ENCODE data around the gene BAIAP2.

The BAIAP2 gene

DNA sequence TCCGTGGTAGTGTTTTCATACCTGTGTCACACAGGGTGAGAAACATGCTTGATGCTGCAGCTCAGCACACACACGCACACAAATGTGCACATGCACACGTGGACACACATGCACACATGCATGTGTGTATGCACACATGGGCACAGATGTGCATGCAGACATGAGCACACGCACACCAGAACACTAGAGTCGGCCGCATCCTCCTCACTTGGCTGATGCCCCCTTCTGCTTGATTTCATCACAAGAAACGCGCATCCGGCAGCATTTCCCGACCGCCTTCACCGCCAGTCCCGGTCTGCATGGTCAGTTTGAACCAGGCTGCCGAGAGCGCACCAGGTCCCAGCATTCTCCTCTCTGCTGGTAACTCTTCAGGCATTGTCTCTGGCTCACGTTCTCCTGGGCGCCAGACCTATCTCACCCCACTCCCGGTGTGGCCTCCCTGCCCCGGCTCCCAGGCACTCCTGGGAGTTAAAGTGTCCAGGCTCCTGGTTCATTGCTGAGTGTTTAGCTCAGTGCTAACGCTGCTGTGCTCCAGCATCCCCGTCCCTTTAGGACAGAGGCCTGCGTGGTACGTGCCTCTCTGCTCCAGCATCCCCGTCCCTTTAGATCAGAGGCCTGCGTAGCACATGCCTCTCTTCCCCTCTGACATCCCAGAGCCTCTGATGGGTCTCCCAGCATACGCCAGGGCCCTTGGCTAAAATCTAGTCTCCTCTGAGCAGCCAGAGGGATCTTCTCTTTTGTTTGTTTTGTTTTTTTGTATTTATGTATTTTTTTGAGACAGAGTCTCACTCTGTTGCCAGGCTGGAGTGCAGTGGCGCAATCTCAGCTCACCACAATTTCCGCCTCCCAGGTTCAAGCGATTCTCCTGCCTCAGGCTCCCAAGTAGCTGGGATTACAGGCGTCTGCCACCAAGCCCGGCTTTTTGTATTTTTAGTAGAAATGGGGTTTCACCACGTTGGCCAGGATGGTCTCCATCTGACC, 16.0 kb downstream of the BAIAP2 start:
- no peak for DNase-seq (ENCODE audit: low spot score)
- FAIRE-seq = no peak

DNA sequence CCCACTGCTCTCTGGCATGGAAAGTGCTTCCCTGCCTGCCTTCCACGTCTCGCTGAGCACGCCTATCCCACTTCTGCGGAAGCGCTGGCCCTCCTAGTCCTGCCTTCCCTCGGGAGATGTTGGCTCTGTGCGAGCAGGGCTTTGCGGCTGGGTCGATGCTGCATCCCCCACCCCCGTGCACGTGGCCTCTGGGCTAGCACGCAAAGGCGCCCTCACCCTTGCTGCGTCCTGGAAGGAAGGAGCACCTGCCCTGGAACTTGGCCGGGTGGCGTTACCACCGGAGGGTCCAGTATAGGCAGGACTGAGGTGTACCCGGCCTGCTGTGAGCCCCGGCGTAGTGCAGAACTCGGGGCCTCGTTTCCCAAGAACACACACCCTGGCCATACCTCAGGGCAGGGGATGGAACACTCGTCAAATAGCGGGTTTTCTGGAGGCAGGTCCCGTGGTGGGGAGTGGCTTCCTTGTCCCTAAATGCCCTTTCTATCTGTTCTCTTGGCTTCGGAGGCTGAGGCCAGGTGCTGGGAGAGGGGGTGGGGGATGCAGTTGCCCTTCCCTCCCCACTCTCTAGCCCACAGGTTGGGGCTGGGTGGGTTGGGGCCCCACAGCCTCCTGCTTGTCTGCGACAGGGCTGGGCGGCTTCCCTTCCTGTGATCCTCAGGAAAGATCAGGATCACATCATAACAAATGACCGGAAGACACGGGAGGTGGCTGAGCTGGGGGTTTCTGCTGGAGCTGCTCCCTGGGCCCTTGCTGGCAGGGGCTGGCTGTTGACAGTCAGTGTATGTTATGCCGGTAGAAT, 17.4 kb downstream of the BAIAP2 start:
- DNase-seq (ENCODE audit: low spot score) = no peak
- no peak for FAIRE-seq

DNA sequence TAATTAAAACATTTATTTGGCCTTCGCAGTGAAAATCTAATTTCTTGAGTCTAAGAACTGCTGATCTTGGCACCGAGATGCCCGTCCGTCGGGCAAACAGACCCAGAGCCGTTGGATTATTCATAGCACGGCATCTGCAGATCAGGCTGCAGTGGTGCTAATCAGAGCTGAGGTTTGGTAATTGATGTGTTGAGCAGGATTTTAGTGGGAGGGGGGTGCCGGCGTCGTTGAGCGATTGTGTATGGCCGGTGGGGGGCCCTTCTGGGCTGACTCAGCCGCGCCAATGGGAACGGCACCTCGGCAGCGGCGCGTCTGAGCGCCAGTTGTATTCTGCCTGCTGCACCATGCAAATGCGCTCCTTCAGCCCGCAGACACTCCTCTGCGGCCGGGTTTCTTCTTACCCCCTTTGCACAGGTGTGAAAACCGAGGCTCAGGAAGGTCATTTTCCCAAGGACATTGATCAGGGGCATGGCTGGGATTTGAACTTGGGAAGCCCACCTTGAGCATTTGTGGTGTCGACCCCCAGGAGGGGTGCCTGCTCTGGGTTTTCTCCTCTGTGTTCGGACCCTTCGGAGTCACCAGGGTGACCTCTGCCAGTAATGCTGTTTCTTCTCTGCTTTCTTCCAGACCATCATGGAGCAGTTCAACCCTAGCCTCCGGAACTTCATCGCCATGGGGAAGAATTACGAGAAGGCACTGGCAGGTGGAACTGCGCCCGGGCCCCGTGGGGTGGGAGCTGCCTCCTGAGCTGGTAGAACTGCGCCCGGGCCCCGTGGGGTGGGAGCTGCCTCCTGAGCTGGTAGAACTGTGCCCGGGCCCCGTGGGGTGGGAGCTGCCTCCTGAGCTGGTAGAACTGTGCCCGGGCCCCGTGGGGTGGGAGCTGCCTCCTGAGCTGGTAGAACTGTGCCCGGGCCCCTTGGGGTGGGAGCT, 18.4 kb downstream of the BAIAP2 start:
- DNase-seq (ENCODE audit: low spot score) = no peak
- no peak for FAIRE-seq

DNA sequence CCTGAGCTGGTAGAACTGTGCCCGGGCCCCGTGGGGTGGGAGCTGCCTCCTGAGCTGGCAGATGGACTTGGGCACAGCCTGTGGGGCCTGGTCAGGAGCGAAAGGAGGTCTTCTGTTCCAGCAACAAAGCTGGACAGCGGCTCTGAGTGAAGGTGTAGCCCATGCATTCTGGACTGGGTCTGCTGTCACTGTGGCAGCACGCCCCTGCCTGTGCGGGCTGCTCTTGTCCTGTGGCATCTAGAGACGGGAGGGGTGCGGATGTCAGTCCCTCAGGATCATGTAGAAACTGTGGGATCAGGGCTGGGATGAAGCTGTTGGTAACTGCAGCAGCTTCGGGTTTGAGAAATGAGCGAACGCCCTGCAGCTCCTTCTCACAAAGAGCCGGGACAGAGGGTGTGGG, 19.4 kb downstream of the BAIAP2 start:
- FAIRE-seq (no peak), DNase-seq (ENCODE audit: low spot score) (no peak)

DNA sequence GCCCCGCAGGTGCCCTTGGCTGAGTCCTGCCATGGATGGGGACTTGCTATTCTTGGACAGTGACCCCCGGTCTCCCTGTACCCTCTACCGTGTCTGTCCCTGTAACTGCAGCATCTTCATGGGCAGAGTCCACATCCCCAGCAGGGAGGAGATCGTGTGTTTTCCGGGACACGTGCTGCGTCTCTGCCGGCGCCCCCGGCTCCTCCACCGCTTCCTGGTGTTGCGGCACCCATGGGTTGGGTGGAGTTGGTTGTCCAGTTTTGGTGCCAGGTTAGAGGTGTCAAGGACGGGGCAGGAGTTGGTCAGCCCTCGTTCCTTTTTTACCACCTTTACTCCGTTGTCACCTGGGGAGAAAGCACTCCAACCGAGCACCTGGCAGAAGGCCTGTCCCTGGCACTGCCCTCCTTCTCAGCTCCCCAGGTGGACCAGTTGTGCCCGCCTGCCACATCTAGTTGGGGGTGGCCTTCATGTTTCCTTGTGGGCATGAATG, 20.0 kb downstream of the BAIAP2 start:
- DNase-seq (ENCODE audit: low spot score) (no peak), FAIRE-seq (no peak)

DNA sequence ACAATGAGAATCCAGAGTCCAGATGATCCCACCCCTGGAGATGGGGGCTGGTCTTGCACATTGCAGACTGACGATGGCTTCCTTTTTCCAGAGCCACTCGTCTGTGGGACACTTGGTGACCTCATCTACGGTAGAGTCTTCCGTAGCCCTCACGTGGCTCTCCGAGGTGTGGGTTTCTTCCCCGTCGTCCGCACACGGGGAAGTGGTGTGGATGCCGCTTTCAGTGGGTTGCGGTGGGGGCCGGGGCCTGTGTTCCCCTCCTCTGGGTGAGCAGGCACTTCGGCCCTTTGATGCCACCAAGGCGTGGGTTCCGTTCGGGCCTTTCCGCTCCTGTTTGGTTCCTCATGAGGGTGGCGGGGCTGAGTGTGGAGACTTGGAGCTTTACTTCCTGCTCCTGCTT, 21.4 kb downstream of the BAIAP2 start:
- DNase-seq (ENCODE audit: low spot score) (no peak), FAIRE-seq (no peak)

DNA sequence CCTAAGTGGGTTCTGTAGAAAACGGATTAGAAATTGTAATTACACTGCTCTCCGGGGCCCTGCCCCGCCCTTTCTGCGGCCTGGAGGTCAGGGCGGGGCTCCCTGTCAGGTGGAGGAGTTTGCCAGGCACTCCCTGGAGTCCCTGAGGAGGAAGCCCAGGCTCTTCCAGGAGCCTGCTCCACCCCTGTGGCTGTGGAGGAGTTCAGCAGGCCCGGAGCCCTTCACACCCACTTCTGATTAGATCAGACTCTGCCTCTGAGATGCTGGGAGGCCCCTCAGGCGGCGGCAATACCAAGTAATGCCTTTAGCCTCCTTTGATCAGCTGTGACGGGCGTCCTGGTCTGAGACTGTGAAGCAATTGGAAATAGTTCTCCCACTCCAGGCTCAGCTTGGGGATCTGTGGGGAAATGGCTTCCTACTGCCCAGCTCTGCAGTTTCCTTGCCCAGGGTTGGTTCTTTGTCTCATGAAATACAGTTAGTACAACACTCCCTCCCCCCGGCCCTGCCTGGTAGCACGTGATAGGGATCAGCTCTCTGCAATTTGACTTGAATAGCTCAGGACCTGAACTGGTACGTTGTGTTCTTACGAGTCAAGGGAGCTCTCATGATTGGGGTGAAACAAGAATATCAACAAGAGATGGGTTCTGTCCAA, 22.3 kb downstream of the BAIAP2 start:
- no peak for DNase-seq (ENCODE audit: low spot score)
- FAIRE-seq = no peak

DNA sequence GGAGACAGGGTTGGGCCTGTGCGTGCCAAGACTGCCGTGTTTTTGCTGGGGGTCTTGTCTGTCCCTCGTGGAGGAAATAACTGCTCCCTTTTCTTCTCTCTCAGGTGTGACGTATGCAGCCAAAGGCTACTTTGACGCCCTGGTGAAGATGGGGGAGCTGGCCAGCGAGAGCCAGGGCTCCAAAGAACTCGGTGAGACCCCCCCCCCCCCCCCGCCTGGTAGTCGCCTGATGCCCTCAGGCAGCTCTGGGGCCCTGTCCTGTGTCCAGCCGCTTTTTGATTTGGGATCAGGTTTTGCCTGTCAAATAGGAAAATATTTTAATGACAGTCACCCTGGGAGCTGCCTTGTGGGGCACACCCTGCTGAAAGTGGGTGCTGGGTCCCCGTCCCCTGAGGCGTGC, 22.8 kb downstream of the BAIAP2 start:
- FAIRE-seq (no peak), DNase-seq (ENCODE audit: low spot score) (no peak)

DNA sequence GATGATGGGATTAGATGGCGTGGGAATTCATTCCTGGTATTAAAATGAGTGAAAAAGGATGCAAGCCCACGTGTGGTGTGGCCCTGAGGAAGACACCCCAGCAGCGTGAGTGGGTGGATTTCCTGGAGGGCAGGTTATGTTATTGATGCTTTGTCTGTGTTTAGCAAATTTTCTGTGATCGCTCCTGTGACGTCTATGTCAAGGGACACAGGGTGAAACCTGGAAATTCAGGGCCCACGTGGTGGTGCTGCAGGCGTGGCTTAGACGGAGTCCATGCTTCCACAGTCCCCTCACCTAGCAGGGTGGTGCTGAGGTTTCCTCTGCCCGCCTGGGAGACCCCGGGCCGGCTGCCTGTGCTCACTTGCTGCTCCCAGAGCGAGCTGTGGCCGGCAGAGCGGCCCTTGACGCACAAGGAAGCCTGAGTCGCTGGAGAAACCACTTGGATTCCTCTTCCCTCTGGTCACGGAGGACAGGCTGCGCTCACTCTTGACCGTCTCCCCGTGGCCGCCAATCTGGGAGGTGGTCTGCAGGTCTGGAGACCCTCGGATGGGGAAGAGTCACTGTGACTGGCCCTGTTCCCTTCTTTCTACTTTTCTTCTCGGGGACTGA, 23.4 kb downstream of the BAIAP2 start:
- DNase-seq (ENCODE audit: low spot score) (no peak), FAIRE-seq (no peak)

DNA sequence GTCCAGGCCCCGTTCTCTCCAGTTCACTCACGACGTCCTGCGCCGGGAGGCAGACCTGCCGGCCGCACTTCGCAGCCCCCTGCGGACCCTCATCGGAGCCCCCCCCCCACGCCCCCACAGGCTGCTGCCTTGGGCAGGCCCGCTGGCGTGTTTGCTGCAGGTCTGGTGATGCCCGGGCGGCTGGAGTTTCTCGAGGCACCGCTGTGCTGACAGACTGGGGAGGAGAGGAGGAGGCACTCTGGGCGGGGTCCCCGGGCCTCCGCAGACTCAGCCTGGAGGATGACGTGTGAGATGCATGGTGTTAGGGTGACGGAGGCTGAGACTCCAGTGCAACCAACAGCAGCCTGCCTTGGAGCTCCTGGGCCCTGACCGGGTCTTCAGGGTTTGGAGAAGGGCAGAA, 24.1 kb downstream of the BAIAP2 start:
- FAIRE-seq (no peak), DNase-seq (ENCODE audit: low spot score) (no peak)

DNA sequence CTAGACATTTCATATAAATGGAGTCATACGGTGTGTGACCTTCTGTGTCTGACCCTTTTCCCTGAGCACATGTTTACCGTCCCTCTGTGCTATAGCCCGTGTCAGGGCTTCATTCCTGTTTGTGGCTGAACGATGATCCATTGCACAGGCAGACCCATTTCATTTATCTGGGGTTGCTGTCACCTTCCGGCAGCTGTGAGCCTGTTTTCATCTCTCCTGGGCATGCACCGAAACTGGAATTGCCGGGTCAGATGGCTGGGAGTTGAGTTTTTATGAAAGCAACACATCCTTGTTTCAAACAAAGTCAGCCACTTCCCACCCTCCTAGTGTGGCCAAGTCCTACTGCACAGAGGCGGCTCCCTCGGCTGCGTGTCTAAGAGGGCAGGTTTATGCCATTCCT, 25.5 kb downstream of the BAIAP2 start:
- FAIRE-seq (no peak), DNase-seq (ENCODE audit: low spot score) (no peak)

DNA sequence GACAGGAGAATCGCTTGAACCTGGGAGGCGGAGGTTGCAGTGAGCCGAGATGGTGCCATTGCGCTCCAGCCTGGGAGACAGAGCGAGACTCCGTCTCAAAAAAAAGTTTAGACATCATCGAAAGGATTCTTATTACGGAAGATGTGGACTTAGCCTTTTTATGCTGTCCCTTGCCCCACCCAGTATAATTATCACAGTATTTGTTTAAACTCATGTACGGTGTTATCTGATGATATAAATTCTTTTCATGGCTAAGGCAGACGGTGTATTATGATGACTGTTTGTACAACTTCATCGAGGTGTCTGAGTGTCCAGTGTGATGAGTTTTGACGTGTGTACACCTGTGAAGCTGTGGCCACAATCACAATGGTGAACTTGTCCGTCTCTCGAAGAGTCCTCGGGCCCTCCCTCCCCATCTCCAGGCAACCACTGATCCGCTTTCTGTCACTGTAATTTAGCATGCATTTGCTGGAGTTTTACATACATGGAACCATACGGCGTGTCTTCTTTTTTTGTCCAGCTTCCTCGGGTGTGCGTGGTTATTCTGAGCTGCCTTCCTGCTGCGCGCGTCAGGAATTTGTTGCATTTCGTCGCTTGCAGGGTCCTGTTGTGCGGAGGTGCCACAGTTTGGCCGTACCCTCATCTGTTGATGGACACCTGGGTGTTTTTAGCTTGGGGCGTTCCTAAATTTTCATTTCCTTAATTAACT, 26.2 kb downstream of the BAIAP2 start:
- DNase-seq (ENCODE audit: low spot score) (no peak), FAIRE-seq (no peak)

DNA sequence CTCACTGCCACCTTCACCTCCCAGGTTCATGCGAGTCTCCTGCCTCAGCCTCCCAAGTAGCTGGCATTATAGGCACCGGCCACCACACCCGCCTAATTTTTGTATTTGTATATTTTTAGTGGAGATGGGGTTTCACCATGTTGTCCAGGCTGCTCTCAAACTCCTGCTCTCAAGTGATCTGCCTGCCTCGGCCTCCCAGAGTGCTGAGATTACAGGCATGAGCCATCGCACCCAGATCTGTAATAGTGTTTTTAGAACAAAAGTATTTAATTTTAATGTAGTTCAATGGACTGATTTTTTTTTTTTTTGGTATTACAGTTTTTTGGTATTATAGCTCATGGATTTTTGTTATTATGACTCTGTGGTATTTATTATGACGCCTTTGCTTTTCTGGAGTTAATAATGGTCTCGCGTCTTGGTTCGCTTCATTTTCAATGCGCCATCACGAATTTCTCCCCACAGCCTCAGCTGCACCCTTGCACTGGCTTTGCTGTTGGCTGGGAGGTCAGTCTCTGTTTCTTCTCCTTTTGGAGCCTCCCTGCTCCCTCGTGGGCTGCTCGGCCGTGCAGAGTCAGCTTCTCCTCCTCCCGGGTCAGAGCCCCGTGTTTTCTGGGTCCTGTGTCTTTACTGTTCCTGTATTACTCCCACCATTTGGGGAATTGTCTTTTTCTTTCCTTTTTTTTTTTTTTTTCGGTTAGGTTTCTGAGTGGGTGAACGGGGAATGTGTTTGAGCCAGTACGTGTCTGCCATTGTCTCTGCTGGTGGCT, 27.2 kb downstream of the BAIAP2 start:
- no peak for FAIRE-seq
- no peak for DNase-seq (ENCODE audit: low spot score)

DNA sequence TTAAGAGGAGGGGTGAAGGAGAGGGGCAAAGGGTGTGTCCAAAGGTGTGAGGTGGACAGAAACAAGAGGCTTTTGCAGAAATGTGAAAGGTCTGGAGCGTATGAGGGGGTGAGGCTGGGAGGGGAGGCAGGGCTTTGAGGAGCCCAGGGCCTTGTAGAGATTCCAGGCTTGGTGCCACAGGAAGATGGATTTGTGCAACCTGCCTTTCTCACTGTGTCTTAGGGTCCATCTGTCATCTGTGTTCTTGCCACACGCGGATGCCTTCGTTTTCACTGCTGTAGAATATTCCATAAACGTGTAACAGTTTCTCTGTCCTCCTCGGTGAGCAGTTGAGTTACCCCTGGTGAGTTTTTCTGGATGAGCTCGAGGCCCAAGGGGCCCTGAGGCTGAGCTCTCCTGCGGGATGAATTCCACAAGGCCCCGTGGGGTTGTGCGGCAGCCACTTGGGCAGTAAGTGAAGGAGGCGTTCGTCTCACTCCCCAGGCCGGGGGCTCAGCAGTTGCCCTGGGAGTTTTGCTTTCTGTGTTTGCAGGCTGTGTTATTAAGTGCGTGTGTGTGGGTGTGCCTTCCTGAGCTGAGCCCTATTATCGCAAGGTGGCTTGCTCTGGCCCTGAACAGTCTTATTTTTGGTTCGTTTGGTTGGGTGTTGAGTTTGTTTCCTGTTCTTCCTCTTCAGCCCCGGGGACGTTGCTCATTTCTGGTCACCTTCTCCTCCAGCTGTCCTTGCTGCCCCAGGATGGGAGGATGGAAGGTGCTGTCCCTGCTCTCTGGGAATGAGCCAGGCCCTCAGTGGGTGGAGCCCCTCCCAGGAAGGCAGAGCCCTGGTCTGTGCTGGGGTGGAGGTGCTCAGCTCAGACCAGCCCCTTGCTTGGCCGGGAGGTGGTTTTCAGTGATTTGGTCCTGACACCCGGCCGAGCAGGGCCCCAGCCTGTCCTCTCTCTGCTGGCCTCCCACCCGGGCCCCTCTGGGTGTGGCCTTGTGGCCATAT, 28.4 kb downstream of the BAIAP2 start:
- FAIRE-seq (no peak), DNase-seq (ENCODE audit: low spot score) (no peak)

DNA sequence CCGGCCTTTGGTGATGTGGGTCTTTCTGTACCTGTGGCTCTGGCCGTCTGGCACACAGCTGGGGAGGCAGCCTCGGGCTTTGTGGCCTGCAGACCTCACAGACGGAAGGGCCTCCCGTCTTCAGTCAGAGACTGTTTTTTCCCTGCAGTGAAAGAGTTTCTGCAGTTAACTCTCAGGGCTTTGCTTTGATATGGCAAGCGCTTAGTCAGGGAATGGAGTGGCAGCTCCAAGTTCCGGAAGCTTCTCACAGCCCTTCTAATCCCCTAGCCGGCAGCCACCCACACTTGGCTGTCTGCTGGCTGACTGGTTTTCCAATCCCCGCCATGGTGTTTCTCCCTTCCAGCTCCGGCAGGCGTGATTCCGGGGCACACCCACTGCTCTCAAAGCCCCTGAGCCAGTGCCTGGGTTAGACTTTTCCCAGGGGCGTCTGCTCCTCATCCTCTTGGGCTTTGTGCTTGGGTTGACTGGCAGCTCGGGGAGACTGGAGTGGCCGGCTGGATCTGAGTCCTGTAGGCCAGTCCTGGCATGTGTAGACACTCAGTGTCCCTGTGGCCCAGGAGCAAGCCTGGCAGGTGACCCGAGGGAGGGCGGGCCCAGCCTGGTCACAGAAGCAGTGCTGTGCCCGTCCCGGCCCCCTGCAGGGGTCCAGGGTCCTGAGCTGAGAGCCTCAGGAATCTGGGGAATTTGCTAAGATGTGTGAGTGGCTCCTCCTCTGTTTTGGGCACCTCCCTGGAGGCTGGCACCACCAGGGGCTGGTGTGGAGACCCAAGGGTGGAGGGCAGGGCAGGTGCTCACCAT, 29.9 kb downstream of the BAIAP2 start:
- DNase-seq (ENCODE audit: low spot score) = no peak
- no peak for FAIRE-seq

DNA sequence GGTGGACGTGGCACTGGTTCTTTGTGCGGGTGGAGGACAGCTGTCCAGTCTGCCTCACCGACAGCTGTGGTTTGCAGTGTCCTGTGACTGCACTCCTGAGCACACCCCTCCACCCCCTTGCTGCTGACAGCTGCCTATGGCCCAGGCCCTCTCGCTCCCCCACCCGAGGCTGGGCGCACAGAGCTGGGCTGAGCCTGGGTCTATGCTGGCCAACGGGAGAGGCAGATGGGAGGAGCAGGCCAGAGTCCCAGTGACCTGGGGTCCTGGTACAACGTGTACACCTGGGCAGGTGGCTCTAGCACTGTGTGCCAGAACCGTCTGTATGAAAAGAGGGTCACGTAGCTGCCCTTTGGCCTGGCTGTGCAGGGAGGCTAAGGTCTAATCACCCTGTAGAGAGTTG, 30.5 kb downstream of the BAIAP2 start:
- DNase-seq (ENCODE audit: low spot score) (no peak), FAIRE-seq (no peak)

DNA sequence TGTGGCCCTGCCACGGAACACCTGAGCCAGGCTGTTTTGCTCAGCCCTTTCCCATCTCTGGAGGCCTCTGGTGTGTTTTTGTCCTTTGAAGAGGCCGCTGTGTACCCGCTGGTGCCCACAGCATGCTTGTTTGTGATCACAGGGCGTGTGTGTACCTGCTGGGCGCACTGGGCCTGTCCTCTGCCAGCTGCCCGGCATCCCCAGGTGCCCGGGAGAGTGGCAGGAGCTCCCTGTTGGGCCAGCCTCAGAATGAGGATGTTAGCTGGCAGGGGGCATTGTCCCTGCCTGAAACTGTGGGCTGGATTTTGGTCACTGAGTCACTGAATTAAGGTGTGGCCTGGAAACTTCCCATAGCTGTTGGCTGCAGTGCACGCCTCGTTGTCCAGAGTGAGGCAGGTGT, 31.1 kb downstream of the BAIAP2 start:
- DNase-seq (ENCODE audit: low spot score) (no peak), FAIRE-seq (no peak)

Measured in RCC 7860 (cell line).